ENCODE measurements around the gene MAT2A. TPM values are rescaled to one million over a fixed set of nuclear protein-coding genes. Genes with fewer than 3 reads are reported as not detected.
A peak's percentile ranks its signal among the peaks of the same experiment; 100 is the strongest.

MAT2A gene
- total and polyA plus RNA-seq, 10 of the 15 experiments (the other 5 are each of a cell fraction or from before 2014, with no cell fraction given) = 97.6 to 408 (median 290) TPM

- ATAC-seq (no peak), DNase-seq (ENCODE audit: low read depth, low spot score) (no peak), FAIRE-seq (no peak)
- ChIA-PET RAD21 (ENCODE audit: unreplicated experiment) (no interaction called here), CTCF (no interaction called here), SMC1A (ENCODE audit: uncharacterized antibody, unreplicated experiment) (interaction anchor here (0.9 kb wide), 1 partner anchor 10 kb away, joined by 3 read pairs; the partner anchor contains the start of gene RNF181), POLR2A (interaction anchor here (0.5 to 1.2 kb wide), 3 partner anchors 10 to 1163 kb away, joined by 3 to 5 read pairs (median 4); partner anchors contain the start of gene RNF181)
- Histone ChIP-seq H3K9ac (ENCODE audit: control insufficient read depth, insufficient read depth, low read length) (no peak overlapping the region; the same call in none of the 2 replicates), H3K4me1 (ENCODE audit: control insufficient read depth, insufficient read depth, low read length) (peaks cover 20% of the 10 kb centered on the region), H3K79me2 (ENCODE audit: control insufficient read depth, insufficient read depth, low read length) (no peaks in the 10 kb centered on the region; the same call in 1 of the 2 replicates), H3K9me3 (replicated peaks; ENCODE audit: control insufficient read depth, insufficient read depth, low read length) (no peaks in the 10 kb centered on the region), H3K36me3 (ENCODE audit: control insufficient read depth in 2 of 2, insufficient read depth in 2 of 2, low read length in 1 of 2) (peaks cover 0 to 6% of the 10 kb centered on the region in 2 experiments; a peak in 2 of 4 replicates), H4K20me1 (ENCODE audit: control insufficient read depth, insufficient read depth) (no peaks in the 10 kb centered on the region), H3K4me2 (ENCODE audit: control insufficient read depth, insufficient read depth) (peak overlapping the region; percentile 97; the same call in 1 of the 2 replicates), H3K27me3 (replicated peaks in 1 of 2; ENCODE audit: control insufficient read depth in 2 of 2, insufficient read depth in 2 of 2, low read length in 1 of 2) (no peaks in the 10 kb centered on the region), H2AFZ (ENCODE audit: control insufficient read depth, low read depth, low read length) (no peak overlapping the region), H3K27ac (ENCODE audit: control insufficient read depth, insufficient read depth) (no peak overlapping the region), H3K4me3 (no peak overlapping the region)
- WGBS (ENCODE audit: insufficient coverage, insufficient replicate concordance, low lambda C conversion rate, missing lambda C conversion rate) = 100% methylated on average over 1 of the region's 1 CpG
- intact Hi-C loops (cut with micrococcal nuclease; ENCODE audit: unreplicated experiment) = no loop called here
- in situ Hi-C loops (cut with MboI) = no loop called here
- no TSS peak for BruUV-seq (replicated peaks)
- TF ChIP-seq BCLAF1 (IDR thresholded peaks at IDR 0.05) (no peak), RUNX3 (IDR thresholded peaks at IDR 0.05; ENCODE audit: low read length) (no peak), SP1 (IDR thresholded peaks at IDR 0.05; ENCODE audit: low read depth, low read length) (no peak), YY1 (IDR thresholded peaks at IDR 0.05; ENCODE audit: low read depth, low read length) (no peak), RAD51 (IDR thresholded peaks at IDR 0.05) (no peak), EED (IDR thresholded peaks at IDR 0.05; ENCODE audit: low read depth) (no peak), CEBPB (IDR thresholded peaks at IDR 0.05; ENCODE audit: borderline replicate concordance in 1 of 2, low read depth in 2 of 2, low read length in 2 of 2) (no peak), CBX3 (IDR thresholded peaks at IDR 0.05; ENCODE audit: borderline replicate concordance, low read depth) (no peak), RAD21 (IDR thresholded peaks at IDR 0.05; ENCODE audit: insufficient read depth, low read depth, low read length) (no peak), HDAC2 (IDR thresholded peaks at IDR 0.05) (no peak), ZSCAN29 (IDR thresholded peaks at IDR 0.05) (no peak), POU2F2 (IDR thresholded peaks at IDR 0.05; ENCODE audit: borderline replicate concordance, low read depth, low read length) (no peak), MTA2 (IDR thresholded peaks at IDR 0.05; ENCODE audit: low read depth) (no peak), WRNIP1 (IDR thresholded peaks at IDR 0.05; ENCODE audit: borderline replicate concordance, low read depth, low read length) (no peak)
Measured at GRCh38 chr2:85585781-85586105, 46.8 kb downstream of the MAT2A start.
